Colonic mucosa (tissue), 2 donors: Measurements from ENCODE around the gene G6PC2. TPM values are rescaled to one million over a fixed set of nuclear protein-coding genes. Genes with fewer than 3 reads are reported as not detected.

Source experiments
- total RNA-seq, 2 donors: library from RNA; stranded (reverse); fragmentation: NEBNext Ultra II Directional in 1 of 2; extraction: Animal tissue kit (Norgen Biotek cat#: 25700) in 1 of 2; gene quantifications; one replicate each; pipeline ENCODE4 v1.2.1, GENCODE V29; 2021
- donor health status: DM: no; HTN: no; CAD: no.
- donor health status: DM: no; HTN: no; CAD: no.

G6PC2 gene
- total RNA-seq, 2 donors from 2014 or later: 0.11 TPM; not detected in 1

Other genes with a start within 250 kb of the G6PC2 start
- gene NOSTRIN, start 98.7 kb upstream of the G6PC2 start, total RNA-seq: 10 to 100 TPM; 29.0 to 37.2 TPM
- 10 to 100 TPM in 1 of 2 donors, 1 to 10 TPM in 1; 5.2 to 16.0 TPM for gene SPC25, start 10.9 kb upstream of the G6PC2 start, total RNA-seq
- gene ABCB11, start 130.0 kb downstream of the G6PC2 start, total RNA-seq: 1 to 10 TPM in 1 of 2 donors, under 1 TPM in 1; 0.74 to 1.1 TPM
- gene DHRS9, start 168.3 kb downstream of the G6PC2 start, total RNA-seq: 100 to 1,000 TPM; 102 to 144 TPM